HL-60 (cell line): Measurements from ENCODE around the gene MST1R.

Experiments used
- DNase-seq, 2 experiments: peaks; one replicate each; pipeline ENCODE4 v3.0.0-alpha.2; 2010 to 2020; ENCODE audit warnings: low read depth in 1 of 2, low spot score in 1 of 2
- H3K27ac ChIP-seq: fragments of 250-450 bp; sonication (Bioruptor Pico); replicated peaks from 2 replicates; pipeline ENCODE4 v1.5.1; 2020; ENCODE audit warnings: mild to moderate bottlenecking, moderate library complexity
- H3K27me3 ChIP-seq: fragments of 250-450 bp; sonication (Bioruptor Pico); 2 replicates; pipeline ENCODE4 v1.5.1; 2021; ENCODE audit warnings: mild to moderate bottlenecking, moderate library complexity; ENCODE audit not compliant: insufficient read depth, poor library complexity, severe bottlenecking
- H3K4me3 ChIP-seq: replicated peaks from 2 replicates; pipeline ENCODE4 v1.5.1; 2011; ENCODE audit warnings: mild to moderate bottlenecking, control low read depth, low read length; ENCODE audit not compliant: insufficient read depth
- GABPA ChIP-seq: IDR thresholded peaks from 2 replicates; pipeline ENCODE4 v1.6.1; 2012; ENCODE audit warnings: low read depth
- POLR2AphosphoS5 ChIP-seq: IDR thresholded peaks from 2 replicates; pipeline ENCODE4 v1.6.1; 2012; ENCODE audit warnings: low read depth
- SPI1 ChIP-seq: IDR thresholded peaks from 2 replicates; pipeline ENCODE4 v1.6.1; 2012; ENCODE audit warnings: low read depth, mild to moderate bottlenecking, borderline replicate concordance
- TF ChIP-seq, protein P1 (sequence below): IDR thresholded peaks from one replicate; pipeline ENCODE4 v1.5.1; 2011; ENCODE audit warnings: low read length, control low read depth, inconsistent platforms; ENCODE audit not compliant: insufficient read depth
- TF ChIP-seq, protein P2 (sequence below): IDR thresholded peaks from 2 replicates; pipeline ENCODE4 v1.6.1; 2012; ENCODE audit warnings: low read depth; ENCODE audit not compliant: insufficient replicate concordance

MST1R gene

DNA sequence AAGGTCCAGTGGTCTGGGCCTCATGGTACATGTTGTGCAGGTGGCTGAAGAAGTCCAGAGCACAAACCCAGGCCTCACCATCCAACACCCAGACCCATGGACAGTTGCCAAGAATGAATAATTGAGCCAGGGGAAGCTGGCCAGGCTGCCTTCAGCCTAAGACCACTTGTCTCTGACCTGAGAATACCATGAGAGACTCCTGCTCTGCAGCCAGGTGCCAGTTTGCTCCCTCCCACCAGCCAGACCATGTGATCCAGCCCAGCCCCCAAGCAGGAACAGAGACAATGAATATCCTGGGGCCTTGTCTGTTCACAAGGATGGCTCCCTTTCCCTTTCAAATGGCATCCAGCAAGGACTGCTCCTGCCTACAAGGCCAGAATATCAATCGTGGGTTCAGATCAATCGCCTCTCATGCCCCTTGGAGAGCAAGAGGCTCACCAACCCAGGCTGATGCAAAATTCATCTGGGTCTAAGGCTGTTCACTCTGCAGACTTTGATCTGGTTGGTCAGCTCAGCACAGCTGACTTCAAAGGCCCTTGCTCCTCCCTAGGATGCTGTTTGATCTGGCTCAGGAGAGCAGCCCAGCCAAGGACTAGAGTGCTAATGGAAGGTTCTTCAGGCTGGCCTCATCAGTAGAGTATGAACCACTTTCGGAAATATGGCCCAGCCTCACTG lies 60.7 kb downstream of the MST1R start:
- H3K27ac ChIP-seq, result no peak overlapping the region
- H3K27me3 ChIP-seq, result no peaks in the 10 kb centered on the region
- TF ChIP-seq, protein P1, sequence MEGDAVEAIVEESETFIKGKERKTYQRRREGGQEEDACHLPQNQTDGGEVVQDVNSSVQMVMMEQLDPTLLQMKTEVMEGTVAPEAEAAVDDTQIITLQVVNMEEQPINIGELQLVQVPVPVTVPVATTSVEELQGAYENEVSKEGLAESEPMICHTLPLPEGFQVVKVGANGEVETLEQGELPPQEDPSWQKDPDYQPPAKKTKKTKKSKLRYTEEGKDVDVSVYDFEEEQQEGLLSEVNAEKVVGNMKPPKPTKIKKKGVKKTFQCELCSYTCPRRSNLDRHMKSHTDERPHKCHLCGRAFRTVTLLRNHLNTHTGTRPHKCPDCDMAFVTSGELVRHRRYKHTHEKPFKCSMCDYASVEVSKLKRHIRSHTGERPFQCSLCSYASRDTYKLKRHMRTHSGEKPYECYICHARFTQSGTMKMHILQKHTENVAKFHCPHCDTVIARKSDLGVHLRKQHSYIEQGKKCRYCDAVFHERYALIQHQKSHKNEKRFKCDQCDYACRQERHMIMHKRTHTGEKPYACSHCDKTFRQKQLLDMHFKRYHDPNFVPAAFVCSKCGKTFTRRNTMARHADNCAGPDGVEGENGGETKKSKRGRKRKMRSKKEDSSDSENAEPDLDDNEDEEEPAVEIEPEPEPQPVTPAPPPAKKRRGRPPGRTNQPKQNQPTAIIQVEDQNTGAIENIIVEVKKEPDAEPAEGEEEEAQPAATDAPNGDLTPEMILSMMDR, result no peak
- TF ChIP-seq, protein P2, sequence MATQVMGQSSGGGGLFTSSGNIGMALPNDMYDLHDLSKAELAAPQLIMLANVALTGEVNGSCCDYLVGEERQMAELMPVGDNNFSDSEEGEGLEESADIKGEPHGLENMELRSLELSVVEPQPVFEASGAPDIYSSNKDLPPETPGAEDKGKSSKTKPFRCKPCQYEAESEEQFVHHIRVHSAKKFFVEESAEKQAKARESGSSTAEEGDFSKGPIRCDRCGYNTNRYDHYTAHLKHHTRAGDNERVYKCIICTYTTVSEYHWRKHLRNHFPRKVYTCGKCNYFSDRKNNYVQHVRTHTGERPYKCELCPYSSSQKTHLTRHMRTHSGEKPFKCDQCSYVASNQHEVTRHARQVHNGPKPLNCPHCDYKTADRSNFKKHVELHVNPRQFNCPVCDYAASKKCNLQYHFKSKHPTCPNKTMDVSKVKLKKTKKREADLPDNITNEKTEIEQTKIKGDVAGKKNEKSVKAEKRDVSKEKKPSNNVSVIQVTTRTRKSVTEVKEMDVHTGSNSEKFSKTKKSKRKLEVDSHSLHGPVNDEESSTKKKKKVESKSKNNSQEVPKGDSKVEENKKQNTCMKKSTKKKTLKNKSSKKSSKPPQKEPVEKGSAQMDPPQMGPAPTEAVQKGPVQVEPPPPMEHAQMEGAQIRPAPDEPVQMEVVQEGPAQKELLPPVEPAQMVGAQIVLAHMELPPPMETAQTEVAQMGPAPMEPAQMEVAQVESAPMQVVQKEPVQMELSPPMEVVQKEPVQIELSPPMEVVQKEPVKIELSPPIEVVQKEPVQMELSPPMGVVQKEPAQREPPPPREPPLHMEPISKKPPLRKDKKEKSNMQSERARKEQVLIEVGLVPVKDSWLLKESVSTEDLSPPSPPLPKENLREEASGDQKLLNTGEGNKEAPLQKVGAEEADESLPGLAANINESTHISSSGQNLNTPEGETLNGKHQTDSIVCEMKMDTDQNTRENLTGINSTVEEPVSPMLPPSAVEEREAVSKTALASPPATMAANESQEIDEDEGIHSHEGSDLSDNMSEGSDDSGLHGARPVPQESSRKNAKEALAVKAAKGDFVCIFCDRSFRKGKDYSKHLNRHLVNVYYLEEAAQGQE, result no peak
- TF ChIP-seq SPI1, result no peak
- TF ChIP-seq GABPA, result no peak
- no peak for TF ChIP-seq POLR2AphosphoS5
- no peak overlapping the region for H3K4me3 ChIP-seq
- DNase-seq, result no peak

DNA sequence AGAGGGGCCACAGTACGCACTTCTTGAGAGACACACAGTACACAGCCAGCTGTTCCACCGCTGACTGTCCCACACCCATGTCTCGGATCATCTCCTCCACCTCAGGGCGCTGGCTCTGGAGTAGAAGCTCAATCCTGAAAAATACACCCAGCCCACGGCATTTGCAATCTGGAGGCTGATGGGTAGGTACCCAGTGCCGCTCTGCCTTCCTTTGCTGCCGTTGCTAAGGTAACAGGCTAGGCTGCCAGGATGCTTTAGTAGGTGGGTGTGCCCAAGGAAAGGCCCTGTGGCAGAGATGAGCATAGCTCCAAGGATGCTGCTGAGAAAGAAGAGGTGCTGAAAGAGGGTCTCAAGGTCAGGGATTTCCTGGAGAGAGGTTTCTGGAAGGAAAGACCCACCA lies 61.9 kb downstream of the MST1R start:
- DNase-seq, result no peak
- Histone ChIP-seq H3K27ac (no peak overlapping the region), H3K27me3 (no peaks in the 10 kb centered on the region), H3K4me3 (no peak overlapping the region)
- TF ChIP-seq, protein P2, result no peak
- TF ChIP-seq SPI1, result no peak
- no peak for TF ChIP-seq GABPA
- TF ChIP-seq POLR2AphosphoS5, result no peak
- TF ChIP-seq, protein P1, result no peak

DNA sequence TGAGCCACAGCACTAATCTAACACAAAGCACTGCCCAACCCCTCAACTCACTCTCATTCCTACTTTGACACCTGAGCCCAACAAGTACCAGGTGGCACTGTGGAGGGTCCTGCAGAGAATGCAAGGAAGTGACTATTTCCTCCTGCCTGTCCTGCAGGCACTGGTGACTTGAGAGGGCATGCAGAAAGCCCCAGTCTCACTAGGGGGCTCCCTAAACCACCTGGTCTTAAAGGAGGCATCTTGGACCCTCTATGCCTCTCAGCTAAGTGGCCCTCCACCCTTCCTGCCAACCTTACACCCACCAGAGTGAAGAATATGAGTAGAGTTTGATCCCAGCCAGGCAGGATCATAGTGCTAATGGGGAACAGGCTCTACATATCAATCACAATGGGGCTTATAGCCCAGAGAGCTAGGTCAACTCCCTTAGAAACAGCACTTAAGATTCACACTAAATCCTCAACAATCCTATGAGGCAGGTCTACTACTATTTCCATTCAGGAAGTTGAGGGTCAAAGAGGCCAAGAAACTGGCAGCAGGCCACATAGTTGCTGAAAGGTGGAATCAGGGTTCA lies 62.5 kb downstream of the MST1R start:
- peak in 1 of 2 experiments; percentile 45 for DNase-seq
- Histone ChIP-seq H3K27ac (no peak overlapping the region), H3K27me3 (no peaks in the 10 kb centered on the region), H3K4me3 (no peak overlapping the region)
- TF ChIP-seq SPI1 (no peak), GABPA (no peak), POLR2AphosphoS5 (no peak)
- TF ChIP-seq, protein P1, result peak; percentile 51
- TF ChIP-seq, protein P2, result no peak
